HG03378 (cell line): ENCODE data around the gene ZBTB16.

Experiments used
- ATAC-seq: cut with Tn5 transposase; IDR thresholded peaks from one replicate; pipeline ENCODE4 v1.9.1; 2021; ENCODE audit warnings: mild to moderate bottlenecking, moderate library complexity; ENCODE audit not compliant: unreplicated experiment

The ZBTB16 gene

DNA sequence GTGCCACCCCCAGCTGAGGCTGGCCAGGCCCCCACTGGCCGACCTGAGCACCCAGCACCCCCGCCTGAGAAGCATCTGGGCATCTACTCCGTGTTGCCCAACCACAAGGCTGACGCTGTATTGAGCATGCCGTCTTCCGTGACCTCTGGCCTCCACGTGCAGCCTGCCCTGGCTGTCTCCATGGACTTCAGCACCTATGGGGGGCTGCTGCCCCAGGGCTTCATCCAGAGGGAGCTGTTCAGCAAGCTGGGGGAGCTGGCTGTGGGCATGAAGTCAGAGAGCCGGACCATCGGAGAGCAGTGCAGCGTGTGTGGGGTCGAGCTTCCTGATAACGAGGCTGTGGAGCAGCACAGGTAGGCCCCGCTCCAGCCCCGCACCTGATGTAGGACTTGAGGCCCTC, 4.7 kb downstream of the ZBTB16 start:
- no peak for ATAC-seq

DNA sequence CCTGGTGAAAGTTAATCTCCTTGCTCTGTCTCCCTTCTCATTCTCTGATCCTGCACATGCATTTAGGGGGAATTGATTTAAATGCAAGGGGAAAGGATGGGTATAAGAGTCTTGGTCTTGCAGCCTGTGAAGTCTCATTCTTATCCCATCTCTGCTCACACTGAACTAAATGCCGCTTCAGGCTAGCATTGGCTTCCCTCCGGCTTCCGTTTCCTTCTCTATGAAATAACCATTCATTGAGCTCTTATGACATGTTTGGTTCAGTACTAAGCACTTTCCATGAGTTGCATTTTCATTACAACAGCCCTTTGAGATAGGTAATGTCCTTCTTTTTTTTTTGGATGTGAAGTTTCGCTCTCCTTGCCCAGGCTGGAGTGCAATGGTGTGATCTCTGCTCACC, 5.6 kb downstream of the ZBTB16 start:
- no peak for ATAC-seq

DNA sequence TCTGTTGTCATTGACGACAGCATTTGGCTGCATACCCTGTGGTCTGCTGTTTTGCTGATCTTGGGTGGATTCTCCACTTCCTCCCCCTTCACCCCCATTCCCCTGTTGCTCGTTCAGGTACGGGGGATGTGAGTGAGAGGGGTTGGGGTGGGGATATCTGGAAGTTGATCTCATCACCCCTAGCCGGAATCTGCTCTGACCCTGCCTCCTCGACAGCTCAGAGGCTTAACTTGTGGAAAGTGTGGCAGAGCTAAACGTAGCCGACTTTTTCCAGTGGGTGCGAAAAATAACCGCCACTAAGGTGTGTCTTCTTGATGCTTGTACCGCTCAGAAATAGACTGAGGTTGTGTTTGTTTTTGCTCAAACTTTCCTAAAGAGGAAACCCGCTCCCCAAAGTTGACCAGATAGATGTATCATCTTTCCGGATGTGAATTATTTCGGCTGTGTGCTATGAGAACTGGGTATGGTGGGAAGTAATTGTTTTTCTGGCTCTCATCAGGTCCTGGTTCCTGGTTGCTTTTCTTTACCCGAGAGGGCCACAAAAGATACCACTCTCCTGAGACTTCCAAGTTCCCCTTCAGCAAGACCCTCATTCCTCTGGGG, 6.6 kb downstream of the ZBTB16 start:
- no peak for ATAC-seq

DNA sequence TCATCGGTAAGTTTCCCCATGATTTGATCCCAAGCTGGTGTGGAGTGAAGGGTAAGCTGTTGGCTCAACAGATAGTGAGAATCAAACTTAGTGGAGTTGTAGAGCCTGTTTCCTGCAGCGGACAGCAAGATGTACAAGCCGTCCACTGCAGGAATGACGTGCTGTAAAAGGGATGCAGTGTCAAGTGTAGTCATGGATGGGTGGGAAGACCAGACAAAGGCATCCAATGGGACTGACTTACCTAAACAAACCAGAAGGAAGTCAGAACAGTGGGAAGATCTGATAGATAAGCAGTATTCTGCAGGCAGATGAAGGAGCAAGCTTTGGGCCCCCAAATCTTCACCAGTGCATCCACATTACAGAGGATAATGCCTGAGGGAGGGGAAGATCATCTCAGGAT, 8.8 kb downstream of the ZBTB16 start:
- ATAC-seq: no peak

DNA sequence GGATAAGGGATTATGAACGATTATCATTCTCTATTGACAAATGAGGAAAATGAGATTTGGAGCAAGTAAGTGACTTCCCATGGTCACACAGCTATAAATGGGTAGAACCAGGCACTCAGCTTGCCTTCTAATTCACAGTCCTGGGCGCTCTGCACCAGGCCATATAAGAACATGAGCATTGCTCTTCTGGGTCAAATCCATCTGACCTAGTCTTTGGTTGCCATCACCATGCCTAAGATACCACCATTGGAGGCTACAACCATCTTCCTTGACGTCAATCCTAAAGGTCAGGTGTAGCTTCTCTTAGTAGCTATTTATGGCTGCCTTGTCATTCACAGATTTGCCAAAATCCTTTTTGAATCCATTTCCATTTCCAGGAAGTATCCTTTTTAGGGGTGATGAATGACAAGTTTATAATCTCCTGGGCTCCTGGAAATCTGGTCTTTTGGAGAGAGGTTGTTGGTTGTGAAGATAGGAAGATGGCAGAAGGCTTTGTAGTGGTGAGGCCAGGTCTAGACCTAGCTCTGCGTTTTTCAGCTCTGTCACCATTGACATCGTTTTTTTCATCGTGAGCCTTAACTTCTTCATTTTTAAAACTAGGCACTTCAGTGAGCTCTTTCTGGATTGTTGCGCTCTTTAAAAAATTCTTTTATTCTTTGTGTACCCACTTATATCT, 11.1 kb downstream of the ZBTB16 start:
- no peak for ATAC-seq

DNA sequence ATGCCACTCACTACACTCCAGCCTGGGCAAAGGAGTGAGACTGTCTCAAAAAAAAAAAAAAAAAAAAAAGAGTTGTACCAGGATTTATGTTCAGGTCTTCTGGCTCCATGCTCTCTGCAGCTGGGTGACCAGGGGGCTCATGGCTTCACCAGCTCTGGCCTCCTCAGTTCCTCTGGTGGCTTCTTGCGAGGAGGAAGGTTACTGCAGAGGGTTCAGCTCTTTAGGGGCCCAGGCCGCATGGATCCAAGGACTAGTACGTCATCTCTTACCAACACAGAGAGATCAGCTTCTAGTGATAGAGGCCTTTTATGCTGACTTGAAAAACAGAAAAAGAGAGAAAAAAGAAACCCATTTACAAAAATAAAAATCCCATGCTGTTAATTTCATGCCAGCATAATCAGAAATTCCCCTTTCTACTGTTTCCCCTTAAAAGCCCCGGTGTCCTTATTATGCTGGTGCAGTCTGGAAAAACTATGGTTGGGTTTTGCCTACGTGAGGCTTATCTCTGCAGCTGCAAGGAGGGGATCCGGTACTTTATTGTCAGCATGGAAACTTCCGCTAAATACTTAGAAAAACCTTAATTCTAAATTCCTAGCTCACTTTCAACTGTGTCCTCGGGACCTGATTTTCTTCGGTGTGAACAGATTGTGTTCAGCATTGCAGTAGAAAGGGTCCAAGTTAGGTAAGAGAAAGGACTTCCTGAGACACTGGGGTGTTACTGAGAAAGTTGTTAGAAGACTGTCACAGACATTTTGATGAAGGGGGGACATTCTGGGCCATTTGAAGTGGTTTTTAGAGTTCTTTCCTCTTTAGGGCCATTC, 13.7 kb downstream of the ZBTB16 start:
- ATAC-seq: no peak

DNA sequence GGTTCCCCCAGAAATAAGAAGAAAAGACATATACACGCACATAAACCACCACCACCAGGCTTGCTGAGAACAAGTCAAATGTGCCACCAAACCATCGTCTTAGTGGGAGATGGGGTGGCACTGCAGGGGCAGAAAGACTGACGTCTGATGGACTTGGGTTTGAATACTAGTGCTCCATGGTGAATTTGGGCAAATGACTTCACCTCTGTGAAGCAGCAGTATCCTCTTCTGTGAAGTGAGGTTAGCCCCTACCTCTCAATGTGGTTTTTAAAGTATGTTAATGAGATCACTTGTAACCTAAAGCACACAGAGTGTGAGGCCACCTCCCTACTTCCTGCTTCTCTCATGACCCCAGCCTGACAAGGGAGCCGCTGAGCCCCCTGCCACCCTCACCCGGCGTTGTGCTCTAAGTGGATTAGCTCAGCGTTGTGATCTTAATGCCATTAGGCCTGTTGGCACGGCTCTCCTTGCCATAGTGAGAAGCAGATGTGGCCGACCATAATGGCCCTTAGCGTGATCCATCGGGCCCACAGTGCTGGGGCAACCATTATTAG, 14.4 kb downstream of the ZBTB16 start:
- ATAC-seq: no peak

DNA sequence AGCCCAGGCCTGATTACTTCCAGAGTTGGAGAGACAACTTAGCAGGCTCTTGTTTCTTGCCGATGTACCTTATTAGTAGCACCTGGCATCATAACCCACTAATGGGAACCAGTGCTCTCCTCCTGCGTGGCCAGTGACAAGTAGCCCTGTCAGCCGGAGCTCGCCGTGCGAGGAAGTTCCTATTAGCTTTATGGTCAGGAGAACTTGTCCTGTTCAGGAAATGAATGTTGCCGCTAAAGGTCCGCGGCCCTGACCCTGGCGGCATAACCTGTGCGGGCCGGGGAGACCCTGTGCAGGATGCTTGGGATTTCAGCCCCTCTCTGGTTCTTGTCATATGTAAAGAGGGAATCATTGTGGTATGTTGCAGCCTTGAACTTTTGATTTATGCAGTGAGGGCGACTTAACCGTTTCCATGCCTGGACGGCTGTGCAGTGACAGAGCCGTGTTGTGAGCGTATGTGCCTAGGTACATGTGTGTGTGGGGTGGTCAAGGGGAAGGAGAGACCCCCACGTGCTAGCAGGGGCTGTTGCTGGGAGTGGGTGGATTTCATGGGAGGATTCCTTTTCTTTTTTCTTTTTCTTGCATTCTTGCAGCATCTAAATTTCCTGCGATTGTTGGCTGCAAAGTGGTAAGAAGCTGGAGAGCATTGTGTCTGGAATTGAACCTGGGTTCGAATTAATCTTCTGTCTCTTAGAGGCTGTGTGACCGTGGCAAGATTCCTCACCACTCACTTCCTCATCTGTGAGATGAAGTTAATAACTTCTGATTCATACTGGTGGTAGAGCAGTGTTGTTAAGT, 15.2 kb downstream of the ZBTB16 start:
- no peak for ATAC-seq

DNA sequence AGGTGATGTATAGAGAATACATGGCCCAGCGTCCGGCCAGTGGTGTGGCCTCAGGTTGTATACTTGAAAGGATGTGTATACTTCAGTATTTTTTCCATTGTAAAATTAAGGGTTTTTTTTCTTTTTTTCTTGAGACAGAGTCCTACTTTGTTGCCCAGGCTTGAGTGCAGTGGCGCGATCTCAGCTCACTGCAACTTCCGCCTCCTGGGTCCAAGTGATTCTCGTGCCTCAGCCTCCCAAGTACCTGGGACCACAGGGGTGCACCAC, 15.8 kb downstream of the ZBTB16 start:
- ATAC-seq: no peak

DNA sequence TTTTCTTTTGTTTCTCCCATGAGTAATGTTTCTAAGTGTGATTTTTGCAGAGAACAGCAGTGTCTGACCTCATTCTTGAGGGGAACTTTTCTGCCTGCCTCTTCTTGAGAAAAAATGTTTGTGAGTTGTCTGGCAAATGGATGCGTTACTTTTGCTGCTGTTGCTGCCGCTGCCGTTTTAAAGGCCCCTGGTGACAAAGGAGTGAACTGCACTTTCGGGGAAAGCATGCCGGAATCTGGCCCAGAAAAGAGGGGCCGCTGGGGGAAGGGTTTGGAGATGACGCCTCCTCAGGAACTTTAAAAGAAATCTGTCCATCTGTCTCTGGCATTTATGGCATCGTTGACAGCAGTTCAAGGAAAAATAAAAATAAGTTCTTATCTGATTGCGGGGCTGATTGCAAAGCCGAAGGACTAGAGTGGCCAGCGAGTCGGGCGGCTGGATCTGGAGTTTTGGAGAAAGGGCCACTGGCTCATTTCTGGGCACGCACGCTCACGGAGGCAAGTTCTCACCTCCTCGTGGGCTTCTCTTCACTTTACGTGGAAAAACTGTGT, 16.5 kb downstream of the ZBTB16 start:
- no peak for ATAC-seq

DNA sequence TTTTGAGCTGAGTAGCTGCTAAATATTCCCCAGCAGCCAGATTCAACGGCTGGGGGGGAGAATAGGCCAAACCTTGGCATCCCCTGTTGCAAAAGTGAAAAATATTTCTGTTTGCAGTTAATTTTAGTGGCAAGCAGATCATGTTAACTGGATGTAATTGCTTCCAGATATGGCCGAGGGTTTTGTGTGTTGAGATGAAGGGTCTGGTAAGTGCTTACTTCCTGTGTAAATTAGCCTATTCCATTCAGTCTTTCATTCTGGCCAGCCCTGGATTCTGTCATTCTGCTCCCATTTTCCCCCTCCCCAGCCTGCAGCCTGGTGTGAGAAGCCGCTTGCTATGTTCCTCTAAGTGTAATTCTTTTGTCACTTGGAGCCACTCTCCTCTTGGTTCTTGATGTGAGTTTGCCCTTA, 17.4 kb downstream of the ZBTB16 start:
- ATAC-seq: no peak

DNA sequence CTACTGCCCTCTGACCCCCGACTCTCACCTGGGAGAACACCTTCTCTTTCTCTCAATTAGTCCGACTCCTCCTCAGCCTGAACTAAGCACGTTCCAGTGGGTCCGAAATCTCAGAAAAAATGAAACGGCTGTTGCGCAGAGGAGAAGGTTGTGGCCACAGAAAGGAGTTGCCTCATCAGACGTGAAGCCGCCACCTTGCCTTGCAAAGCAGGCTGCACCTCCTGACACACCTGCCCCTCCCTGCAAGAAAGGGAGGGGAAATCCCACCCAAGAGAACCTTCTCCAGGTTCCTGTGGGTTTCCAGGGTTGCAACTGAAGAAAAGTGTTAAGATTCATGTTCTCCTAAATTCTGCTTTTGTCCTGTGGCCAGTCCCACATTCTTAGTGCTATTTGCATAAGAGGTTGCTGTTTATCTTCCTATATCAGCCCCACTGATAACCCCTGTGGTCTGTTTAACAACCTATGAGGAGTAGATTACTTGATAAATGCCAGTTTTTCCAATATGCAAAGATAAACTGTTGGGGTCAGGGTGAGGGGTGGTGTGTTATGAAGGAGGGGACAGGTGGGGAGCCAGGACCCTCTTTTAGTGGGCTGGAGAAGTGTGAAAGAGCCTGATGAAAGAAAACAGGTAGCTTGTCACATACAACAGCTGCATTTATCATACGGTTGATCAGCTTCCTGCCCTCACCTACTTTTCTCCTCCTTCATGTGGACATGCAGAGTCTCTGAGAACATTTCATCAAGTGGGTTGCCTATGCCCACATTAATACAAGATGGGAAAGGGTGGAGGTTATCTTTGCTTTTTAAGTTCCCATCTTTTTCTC, 18.2 kb downstream of the ZBTB16 start:
- ATAC-seq: no peak

DNA sequence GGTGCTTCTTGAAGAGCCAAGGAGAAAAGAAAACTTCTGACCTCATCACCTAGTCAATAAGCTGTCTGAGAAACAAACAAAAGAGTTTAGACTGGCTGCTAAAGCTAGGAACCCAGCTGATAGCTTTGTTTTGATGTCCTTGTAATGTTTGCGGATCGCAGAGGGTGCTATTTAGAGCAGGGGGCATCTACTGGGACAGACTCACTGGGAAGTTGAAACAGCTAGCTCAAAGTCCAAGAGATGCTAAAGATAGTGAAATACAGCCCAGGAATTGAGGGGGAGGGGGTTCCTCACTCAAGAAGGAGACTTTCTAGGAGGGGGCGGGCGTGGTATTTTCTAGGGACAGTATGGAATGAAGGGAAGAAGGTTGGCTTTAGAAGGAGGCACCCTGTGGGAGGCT, 18.9 kb downstream of the ZBTB16 start:
- ATAC-seq: no peak

DNA sequence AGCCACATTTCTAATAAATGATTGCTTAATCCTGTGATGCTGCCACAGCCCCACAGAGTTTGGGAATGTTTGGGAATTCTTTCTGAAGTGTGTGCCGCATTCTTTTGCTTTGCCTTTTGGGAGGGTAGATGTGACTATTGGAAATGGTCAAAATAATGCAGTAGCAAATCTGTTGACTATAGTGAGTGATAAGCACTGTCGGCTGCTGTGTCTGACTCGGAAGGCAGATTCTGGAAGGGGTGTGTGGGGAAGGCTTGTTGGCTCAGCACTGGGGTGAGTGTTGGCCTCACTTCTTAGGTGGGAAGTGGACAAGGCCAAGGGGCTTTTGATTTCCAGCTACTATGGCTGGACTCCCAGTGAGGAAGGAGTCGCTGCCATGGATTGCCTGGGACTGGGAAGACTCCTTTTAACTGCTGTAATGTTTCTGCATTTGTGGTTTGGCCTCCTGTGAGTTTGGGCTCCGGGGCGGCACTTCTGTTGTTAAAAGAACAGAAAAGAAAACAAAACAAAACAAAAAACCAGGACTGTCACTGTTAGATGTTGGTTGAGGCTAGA, 20.1 kb downstream of the ZBTB16 start:
- no peak for ATAC-seq

DNA sequence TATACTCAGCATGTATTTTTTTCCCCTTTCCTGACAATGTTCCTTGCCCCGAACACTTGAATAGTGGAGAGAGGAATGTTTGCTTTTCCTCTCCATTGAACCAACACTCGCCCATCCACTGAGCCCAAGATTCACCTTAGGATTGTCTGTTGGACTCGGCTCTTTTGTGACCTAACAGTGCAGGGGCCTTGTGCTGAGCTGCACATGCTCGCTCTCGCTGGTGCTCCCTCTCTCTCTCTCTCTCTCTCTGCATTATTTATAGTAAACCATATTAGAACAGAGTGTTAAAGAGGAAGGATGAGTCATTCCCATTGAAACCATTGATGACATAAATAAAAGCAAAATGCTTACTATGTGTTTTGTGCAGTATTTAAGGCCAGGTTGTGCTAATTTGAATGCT, 20.7 kb downstream of the ZBTB16 start:
- no peak for ATAC-seq

DNA sequence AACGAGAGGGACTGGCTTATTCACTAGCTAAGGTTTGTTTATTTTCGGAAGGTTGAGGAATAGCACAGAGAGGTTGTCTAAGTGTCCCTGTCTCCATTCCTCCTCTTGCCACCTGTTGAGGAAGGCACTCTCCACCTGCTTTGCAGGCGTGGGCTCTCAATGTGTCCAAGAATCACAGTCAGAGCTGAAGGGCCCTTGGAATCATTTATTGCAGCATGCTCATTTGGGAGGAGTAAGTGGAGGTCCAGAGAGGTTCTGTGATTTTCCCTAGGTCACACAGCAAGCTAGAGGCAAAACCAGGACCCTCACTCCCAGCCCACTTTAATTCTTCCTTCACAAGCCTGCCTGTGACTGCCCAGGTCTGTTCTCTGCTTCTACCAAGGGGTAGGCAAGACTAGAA, 21.3 kb downstream of the ZBTB16 start:
- no peak for ATAC-seq

DNA sequence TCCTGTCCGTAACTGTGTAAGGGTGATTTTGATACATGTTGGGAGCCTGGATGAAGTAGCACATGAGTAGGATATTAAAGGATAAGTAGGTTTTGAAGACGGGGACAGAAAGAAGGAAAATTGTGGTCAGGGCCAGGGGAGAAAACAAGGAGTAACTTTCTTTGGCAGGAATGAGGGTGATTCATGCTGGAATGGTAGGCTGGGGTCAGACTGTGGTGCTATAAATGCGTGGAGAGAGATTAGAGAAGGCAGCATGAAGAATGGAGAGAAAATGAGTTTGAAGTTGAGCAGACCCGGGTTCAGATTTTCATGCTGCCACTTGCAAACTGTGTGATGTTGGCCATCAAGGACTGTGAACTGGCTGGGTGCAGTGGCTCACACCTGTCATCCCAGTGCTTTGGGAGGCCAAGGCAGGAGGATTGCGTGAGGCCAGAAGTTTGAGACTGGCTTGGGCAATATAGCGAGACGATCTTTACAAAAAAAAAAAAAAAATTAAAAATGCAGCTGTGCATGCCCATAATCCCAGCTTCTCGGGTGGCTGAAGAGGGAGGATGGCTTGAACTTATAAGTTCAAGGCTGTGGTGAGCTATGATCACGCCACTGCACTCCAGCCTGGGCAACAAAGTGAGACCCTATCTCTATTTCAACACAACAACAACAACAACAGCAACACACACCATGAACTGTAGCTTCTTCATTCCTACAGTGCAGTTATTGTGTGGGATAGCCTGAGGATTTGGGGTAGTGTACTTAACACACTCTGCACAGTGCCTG, 22.3 kb downstream of the ZBTB16 start:
- ATAC-seq: no peak

DNA sequence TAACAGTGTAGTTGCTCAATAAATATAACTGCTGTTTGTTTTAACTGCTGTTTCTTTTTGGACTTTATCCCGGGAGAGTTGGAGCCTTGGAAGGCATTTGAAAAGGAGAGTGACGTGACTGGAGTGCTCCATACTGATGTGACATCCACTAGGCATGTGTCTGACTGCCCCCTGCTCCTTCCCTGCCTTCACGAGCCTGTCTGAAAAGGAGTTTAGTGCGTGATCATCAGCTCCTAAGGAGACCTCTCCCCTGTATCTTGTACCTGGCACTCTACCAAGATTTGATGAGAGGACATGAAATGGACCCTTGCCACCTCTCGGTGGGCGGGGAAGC, 22.9 kb downstream of the ZBTB16 start:
- no peak for ATAC-seq

DNA sequence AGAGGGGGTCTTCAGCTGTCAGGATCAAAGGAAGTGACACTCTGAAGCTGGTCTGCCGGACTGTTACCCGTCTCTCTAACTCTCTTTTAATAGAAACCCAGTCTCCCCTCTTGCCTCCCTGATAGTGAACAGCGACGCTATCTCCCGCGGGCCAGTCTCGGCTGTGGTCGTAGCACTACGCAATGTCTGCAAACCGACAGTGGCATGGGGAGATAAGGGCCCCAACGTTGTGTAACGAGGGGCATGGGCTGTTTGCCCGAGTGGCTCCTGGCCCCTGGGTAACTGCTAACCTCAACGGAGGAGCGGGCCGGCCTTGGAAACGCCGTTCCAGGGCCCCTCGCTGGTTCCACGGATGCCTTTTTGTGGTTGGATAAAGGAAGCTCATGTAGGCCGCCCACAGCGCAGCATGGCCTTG, 23.3 kb downstream of the ZBTB16 start:
- ATAC-seq: no peak
